ENCODE data around the gene ADARB1.
A peak's percentile ranks its signal among the peaks of the same experiment; 100 is the strongest.

The ADARB1 gene

GRCh38 chr21:45075596-45076244, 1.3 kb downstream of the ADARB1 start:
- DNase-seq (ENCODE audit: low read depth in 2 of 2): no peak

- DNase-seq (ENCODE audit: low read depth in 2 of 2): no peak
These were observed 1.9 kb downstream of the ADARB1 start for GRCh38 chr21:45076245-45076711.

GRCh38 chr21:45078371-45078770, 4.0 kb downstream of the ADARB1 start:
- no peak for DNase-seq (ENCODE audit: low read depth in 2 of 2)

- peak; percentile 49 to 59 for DNase-seq (ENCODE audit: low read depth in 2 of 2)
These were observed 4.5 kb downstream of the ADARB1 start for GRCh38 chr21:45078877-45079281.

- no peak for DNase-seq (ENCODE audit: low read depth in 2 of 2)
These were observed 5.0 kb downstream of the ADARB1 start for GRCh38 chr21:45079351-45079750.

GRCh38 chr21:45080232-45080631, 5.9 kb downstream of the ADARB1 start:
- DNase-seq (ENCODE audit: low read depth in 2 of 2): no peak

- no peak for DNase-seq (ENCODE audit: low read depth in 2 of 2)
These were observed 6.4 kb downstream of the ADARB1 start for GRCh38 chr21:45080639-45081414.

GRCh38 chr21:45081636-45082035, 7.3 kb downstream of the ADARB1 start:
- no peak for DNase-seq (ENCODE audit: low read depth in 2 of 2)

GRCh38 chr21:45082736-45083135, 8.4 kb downstream of the ADARB1 start:
- no peak for DNase-seq (ENCODE audit: low read depth in 2 of 2)

GRCh38 chr21:45084121-45084520, 9.7 kb downstream of the ADARB1 start:
- no peak for DNase-seq (ENCODE audit: low read depth in 2 of 2)

- DNase-seq (ENCODE audit: low read depth in 2 of 2): no peak
These were observed 10.6 kb downstream of the ADARB1 start for GRCh38 chr21:45084881-45085536.

GRCh38 chr21:45085700-45086099, 11.3 kb downstream of the ADARB1 start:
- no peak for DNase-seq (ENCODE audit: low read depth in 2 of 2)

GRCh38 chr21:45086337-45086958, 12.1 kb downstream of the ADARB1 start:
- DNase-seq (ENCODE audit: low read depth in 2 of 2): no peak

GRCh38 chr21:45087022-45087823, 12.8 kb downstream of the ADARB1 start:
- DNase-seq (ENCODE audit: low read depth in 2 of 2): no peak

GRCh38 chr21:45088116-45088515, 13.7 kb downstream of the ADARB1 start:
- DNase-seq (ENCODE audit: low read depth in 2 of 2): no peak

GRCh38 chr21:45088729-45089128, 14.3 kb downstream of the ADARB1 start:
- DNase-seq (ENCODE audit: low read depth in 2 of 2): no peak

GRCh38 chr21:45089964-45090363, 15.6 kb downstream of the ADARB1 start:
- DNase-seq (ENCODE audit: low read depth in 2 of 2): no peak

- no peak for DNase-seq (ENCODE audit: low read depth in 2 of 2)
These were observed 16.6 kb downstream of the ADARB1 start for GRCh38 chr21:45090966-45091365.

GRCh38 chr21:45091550-45092322, 17.4 kb downstream of the ADARB1 start:
- no peak for DNase-seq (ENCODE audit: low read depth in 2 of 2)

- no peak for DNase-seq (ENCODE audit: low read depth in 2 of 2)
These were observed 18.7 kb downstream of the ADARB1 start for GRCh38 chr21:45093035-45093532.
